ENCODE results near the gene ITGA3. TPM values are rescaled to one million over a fixed set of nuclear protein-coding genes. Genes with fewer than 3 reads are reported as not detected.

Gene ITGA3
- total and polyA plus RNA-seq, 10 donors, result 5.5 to 52.3 (median 32.8) TPM

DNA sequence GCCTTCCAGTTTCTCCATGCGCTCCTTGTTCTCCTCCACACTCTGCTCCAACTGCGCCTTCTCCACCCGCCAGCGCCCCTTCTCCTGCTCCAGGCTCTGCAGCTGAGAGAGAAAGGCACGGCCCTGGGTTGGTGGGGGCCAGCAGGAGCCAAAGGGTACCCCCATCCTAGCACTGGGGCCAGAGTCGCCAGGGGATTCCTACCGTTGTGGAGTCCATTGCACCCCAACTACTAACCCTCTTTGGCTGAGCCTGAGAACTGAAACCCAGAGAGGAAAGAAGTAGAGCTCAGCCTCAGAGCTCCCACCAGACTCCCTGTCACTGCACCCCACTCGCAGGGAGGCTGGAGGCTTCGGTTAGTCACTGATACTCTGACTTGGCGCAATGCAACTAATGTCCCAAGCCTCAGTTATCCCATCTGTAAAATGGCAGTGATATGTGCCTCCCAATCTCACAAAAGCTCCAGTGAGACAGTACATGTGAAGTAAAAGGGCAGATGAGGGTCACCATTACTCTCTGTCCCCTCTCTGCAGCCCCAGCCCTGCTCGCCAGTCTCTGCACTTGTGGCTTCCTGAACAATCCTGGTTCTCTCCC lies 80.3 kb downstream of the ITGA3 start:
- no peaks in the 10 kb centered on the region for H3K9me3 ChIP-seq
- 92 to 97% (median 95%) methylated on average over 10 to 11 of the region's 11 CpGs for WGBS, 5 donors
- peaks cover 14 to 57% (median 21%) of the 10 kb centered on the region in 6 donors for H3K4me1 ChIP-seq
- intact Hi-C loops (cut with DNase I; ENCODE audit: low total_unique reads), result no loop called here
- no peak overlapping the region for H3K27ac ChIP-seq
- peaks cover 6 to 91% (median 75%) of the 10 kb centered on the region in 6 donors for H3K36me3 ChIP-seq
- TF ChIP-seq POLR2AphosphoS5 (IDR thresholded peaks at IDR 0.05) (peak in 1 of 3 donors; percentile 4), POLR2A (IDR thresholded peaks at IDR 0.05) (no peak)
- TF ChIP-seq, protein P1, sequence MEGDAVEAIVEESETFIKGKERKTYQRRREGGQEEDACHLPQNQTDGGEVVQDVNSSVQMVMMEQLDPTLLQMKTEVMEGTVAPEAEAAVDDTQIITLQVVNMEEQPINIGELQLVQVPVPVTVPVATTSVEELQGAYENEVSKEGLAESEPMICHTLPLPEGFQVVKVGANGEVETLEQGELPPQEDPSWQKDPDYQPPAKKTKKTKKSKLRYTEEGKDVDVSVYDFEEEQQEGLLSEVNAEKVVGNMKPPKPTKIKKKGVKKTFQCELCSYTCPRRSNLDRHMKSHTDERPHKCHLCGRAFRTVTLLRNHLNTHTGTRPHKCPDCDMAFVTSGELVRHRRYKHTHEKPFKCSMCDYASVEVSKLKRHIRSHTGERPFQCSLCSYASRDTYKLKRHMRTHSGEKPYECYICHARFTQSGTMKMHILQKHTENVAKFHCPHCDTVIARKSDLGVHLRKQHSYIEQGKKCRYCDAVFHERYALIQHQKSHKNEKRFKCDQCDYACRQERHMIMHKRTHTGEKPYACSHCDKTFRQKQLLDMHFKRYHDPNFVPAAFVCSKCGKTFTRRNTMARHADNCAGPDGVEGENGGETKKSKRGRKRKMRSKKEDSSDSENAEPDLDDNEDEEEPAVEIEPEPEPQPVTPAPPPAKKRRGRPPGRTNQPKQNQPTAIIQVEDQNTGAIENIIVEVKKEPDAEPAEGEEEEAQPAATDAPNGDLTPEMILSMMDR (IDR thresholded peaks at IDR 0.05 in 8 of 11, conservative IDR thresholded peaks at IDR 0.05 in 3 of 11), result no peak
- no peak overlapping the region for H3K4me3 ChIP-seq
- no peaks in the 10 kb centered on the region for H3K27me3 ChIP-seq (replicated peaks in 1 of 7)
- DNase-seq, result no peak

DNA sequence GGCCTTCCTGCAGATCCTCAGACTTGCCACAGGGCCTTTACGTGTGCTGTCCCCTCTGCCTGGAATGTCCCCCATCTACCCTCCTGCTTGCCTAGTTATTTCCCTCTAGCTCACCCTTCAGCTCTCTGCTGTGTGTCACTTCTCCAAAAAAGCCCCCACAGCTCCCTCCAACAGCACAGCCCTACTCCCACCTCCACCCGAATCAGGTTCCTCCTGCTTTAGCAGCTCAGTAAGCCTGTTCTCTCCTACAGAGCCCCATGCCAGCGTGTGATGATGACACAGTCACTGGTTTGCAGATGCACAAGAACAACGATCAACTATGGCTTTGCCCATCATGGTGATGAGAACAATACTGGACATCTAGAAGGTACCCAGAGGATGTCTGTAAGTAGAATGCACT lies 81.1 kb downstream of the ITGA3 start:
- WGBS, 5 donors, result 84 to 92% (median 89%) methylated on average over 3 to 4 of the region's 4 CpGs
- no peaks in the 10 kb centered on the region for H3K9me3 ChIP-seq
- H3K27ac ChIP-seq, result no peak overlapping the region
- peaks cover 22 to 62% (median 30%) of the 10 kb centered on the region in 6 donors for H3K4me1 ChIP-seq
- TF ChIP-seq POLR2AphosphoS5 (IDR thresholded peaks at IDR 0.05) (no peak), POLR2A (IDR thresholded peaks at IDR 0.05) (no peak)
- TF ChIP-seq, protein P1 (IDR thresholded peaks at IDR 0.05 in 8 of 11, conservative IDR thresholded peaks at IDR 0.05 in 3 of 11), result no peak
- no peak for DNase-seq
- intact Hi-C loops (cut with DNase I; ENCODE audit: low total_unique reads), result no loop called here
- no peaks in the 10 kb centered on the region for H3K27me3 ChIP-seq (replicated peaks in 1 of 7)
- peaks cover 6 to 100% (median 83%) of the 10 kb centered on the region in 6 donors for H3K36me3 ChIP-seq
- no peak overlapping the region for H3K4me3 ChIP-seq

DNA sequence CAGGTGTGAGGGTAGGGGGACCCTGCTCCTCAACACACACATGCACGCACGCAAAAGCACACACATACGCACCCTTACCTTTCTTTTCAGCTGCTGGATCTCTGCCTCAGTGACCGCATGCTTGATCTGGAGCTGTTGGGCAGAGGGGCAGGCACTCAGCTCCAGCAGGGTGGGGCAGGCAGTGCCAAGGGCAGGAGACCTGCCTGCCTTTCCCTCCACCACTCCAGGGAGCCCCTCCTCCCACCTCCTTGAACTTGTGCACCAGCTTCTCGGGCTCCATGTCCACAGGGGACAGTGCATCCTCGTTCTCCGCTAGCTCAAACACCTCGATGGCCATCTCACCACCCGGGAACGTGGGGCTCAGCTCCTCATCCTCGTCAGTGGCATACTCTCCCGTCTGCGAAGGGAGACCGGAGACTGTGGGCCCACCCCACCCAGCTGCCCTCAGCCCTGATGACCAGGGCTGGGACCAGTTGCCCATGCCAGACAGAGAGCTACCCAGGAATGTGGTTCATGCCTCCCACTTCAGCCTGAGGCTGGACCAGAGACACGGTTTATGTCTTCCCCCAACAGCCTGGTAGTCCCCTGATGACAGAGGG lies 83.4 kb downstream of the ITGA3 start:
- peak overlapping the region in 4 of 8 donors; percentile 24 to 75 (median 60) for H3K27ac ChIP-seq
- intact Hi-C loops (cut with DNase I; ENCODE audit: low total_unique reads), result no loop called here
- peaks cover 28 to 65% (median 52%) of the 10 kb centered on the region in 6 donors for H3K4me1 ChIP-seq
- WGBS, 5 donors, result 83 to 91% (median 87%) methylated on average over 15 of the region's 15 CpGs
- H3K9me3 ChIP-seq, result no peaks in the 10 kb centered on the region
- TF ChIP-seq POLR2A (IDR thresholded peaks at IDR 0.05) (no peak), POLR2AphosphoS5 (IDR thresholded peaks at IDR 0.05) (peak in 2 of 3 donors; percentile 11 to 59)
- TF ChIP-seq, protein P1 (IDR thresholded peaks at IDR 0.05 in 8 of 11, conservative IDR thresholded peaks at IDR 0.05 in 3 of 11), result no peak
- H3K4me3 ChIP-seq, result peak overlapping the region in 1 of 8 donors; percentile 2
- no peaks in the 10 kb centered on the region for H3K27me3 ChIP-seq (replicated peaks in 1 of 7)
- DNase-seq, result no peak
- H3K36me3 ChIP-seq, result peaks cover 6 to 100% (median 97%) of the 10 kb centered on the region in 6 donors

Other genes with a start within 250 kb of the ITGA3 start
- gene TAC4, start 208.0 kb upstream of the ITGA3 start, total RNA-seq, result not detected
- gene TAC4, start 208.0 kb upstream of the ITGA3 start, polyA plus RNA-seq, result not detected
- 1 to 10 TPM in 1 of 7 donors, under 1 TPM in 4, not detected in 2; 0.23 to 1.1 (median 0.57) TPM for gene DLX4, start 86.9 kb upstream of the ITGA3 start, total RNA-seq
- under 1 TPM; 0.09 to 0.29 (median 0.22) TPM for gene DLX4, start 86.9 kb upstream of the ITGA3 start, polyA plus RNA-seq
- gene DLX3, start 60.9 kb upstream of the ITGA3 start, total RNA-seq, result not detected
- gene DLX3, start 60.9 kb upstream of the ITGA3 start, polyA plus RNA-seq, result under 1 TPM in 1 of 3 donors, not detected in 2; 0.02 TPM
- 10 to 100 TPM; 22.9 to 41.5 (median 26.1) TPM for gene PDK2, start 39.2 kb downstream of the ITGA3 start, total RNA-seq
- 10 to 100 TPM in 1 of 3 donors, 1 to 10 TPM in 2; 8.7 to 16.9 (median 9.5) TPM for gene PDK2, start 39.2 kb downstream of the ITGA3 start, polyA plus RNA-seq
- gene SAMD14, start 74.0 kb downstream of the ITGA3 start, total RNA-seq, result 1 to 10 TPM; 1.2 to 7.5 (median 4.1) TPM
- 1 to 10 TPM; 1.1 to 1.9 (median 1.1) TPM for gene SAMD14, start 74.0 kb downstream of the ITGA3 start, polyA plus RNA-seq
- gene PPP1R9B, start 94.6 kb downstream of the ITGA3 start, total RNA-seq, result 100 to 1,000 TPM in 4 of 7 donors, 10 to 100 TPM in 3; 54.1 to 136 (median 112) TPM
- 100 to 1,000 TPM in 1 of 3 donors, 10 to 100 TPM in 2; 30.0 to 105 (median 40.9) TPM for gene PPP1R9B, start 94.6 kb downstream of the ITGA3 start, polyA plus RNA-seq
- gene SGCA, start 109.9 kb downstream of the ITGA3 start, total RNA-seq, result 1 to 10 TPM in 6 of 7 donors, not detected in 1; 1.2 to 4.7 (median 2.7) TPM
- 1 to 10 TPM; 3.7 to 5.9 (median 5.7) TPM for gene SGCA, start 109.9 kb downstream of the ITGA3 start, polyA plus RNA-seq
- gene COL1A1, start 145.5 kb downstream of the ITGA3 start, total RNA-seq, result 100 to 1,000 TPM in 2 of 7 donors, 10 to 100 TPM in 4, 1 to 10 TPM in 1; 7.4 to 458 (median 65.4) TPM
- gene COL1A1, start 145.5 kb downstream of the ITGA3 start, polyA plus RNA-seq, result 10 to 100 TPM in 2 of 3 donors, 1 to 10 TPM in 1; 7.1 to 24.0 (median 11.3) TPM
- gene TMEM92, start 218.4 kb downstream of the ITGA3 start, total RNA-seq, result under 1 TPM in 2 of 7 donors, not detected in 5; 0.44 to 0.49 TPM
- under 1 TPM in 1 of 3 donors, not detected in 2; 0.06 TPM for gene TMEM92, start 218.4 kb downstream of the ITGA3 start, polyA plus RNA-seq

Data from spleen (tissue), 11 donors.